Measurements from ENCODE around the gene CCL4.

The CCL4 gene

GRCh38 chr17:36128411-36128978 is 24.9 kb downstream of the CCL4 start:
- TF ChIP-seq CTCF (IDR thresholded peaks at IDR 0.05; ENCODE audit: insufficient read depth, missing control alignments) = no peak
- DNase-seq (ENCODE audit: insufficient read length, low spot score) = no peak
- no peak for FAIRE-seq

- TF ChIP-seq CTCF (IDR thresholded peaks at IDR 0.05; ENCODE audit: insufficient read depth, missing control alignments) = no peak
- DNase-seq (ENCODE audit: insufficient read length, low spot score) = no peak
- FAIRE-seq = no peak
Measured at GRCh38 chr17:36129616-36130015, 26.0 kb downstream of the CCL4 start.

GRCh38 chr17:36130346-36130745 is 26.7 kb downstream of the CCL4 start:
- no peak for FAIRE-seq
- TF ChIP-seq CTCF (IDR thresholded peaks at IDR 0.05; ENCODE audit: insufficient read depth, missing control alignments) = no peak
- no peak for DNase-seq (ENCODE audit: insufficient read length, low spot score)

GRCh38 chr17:36131421-36131820 is 27.8 kb downstream of the CCL4 start:
- FAIRE-seq (no peak), DNase-seq (ENCODE audit: insufficient read length, low spot score) (no peak)
- no peak for TF ChIP-seq CTCF (IDR thresholded peaks at IDR 0.05; ENCODE audit: insufficient read depth, missing control alignments)

GRCh38 chr17:36131931-36132330 is 28.3 kb downstream of the CCL4 start:
- DNase-seq (ENCODE audit: insufficient read length, low spot score) = no peak
- TF ChIP-seq CTCF (IDR thresholded peaks at IDR 0.05; ENCODE audit: insufficient read depth, missing control alignments) = no peak
- FAIRE-seq = no peak

- no peak for DNase-seq (ENCODE audit: insufficient read length, low spot score)
- no peak for TF ChIP-seq CTCF (IDR thresholded peaks at IDR 0.05; ENCODE audit: insufficient read depth, missing control alignments)
- no peak for FAIRE-seq
Measured at GRCh38 chr17:36132421-36132831, 28.8 kb downstream of the CCL4 start.

GRCh38 chr17:36133602-36134236 is 30.1 kb downstream of the CCL4 start:
- no peak for FAIRE-seq
- DNase-seq (ENCODE audit: insufficient read length, low spot score) = no peak
- TF ChIP-seq CTCF (IDR thresholded peaks at IDR 0.05; ENCODE audit: insufficient read depth, missing control alignments) = no peak
